CD4-positive, alpha-beta memory T cell (primary cell): Measurements from ENCODE around the gene CXXC4. TPM values are rescaled to one million over a fixed set of nuclear protein-coding genes. Genes with fewer than 3 reads are reported as not detected.

Experiments
- CTCF ChIA-PET: fragments of 350-600 bp; sonication (Branson Sonifier 250); formaldehyde crosslinking; loops from one replicate; lab custom pipeline; 2021; ENCODE audit warnings: inconsistent platforms; ENCODE audit not compliant: partially characterized antibody; lab: Charles Lee
- POLR2A ChIA-PET: fragments of 350-600 bp; sonication (Branson Sonifier 250); formaldehyde crosslinking; loops from one replicate; lab custom pipeline; 2021; ENCODE audit not compliant: partially characterized antibody; lab: Charles Lee
- DNase-seq, 5 donors: peaks; one replicate each; pipeline versions ENCODE4 v3.0.0 to v3.0.0-alpha.2; 2020 to 2022; ENCODE audit warnings: mixed read lengths in 1 of 5
- H3K27ac ChIP-seq: one replicate; pipeline ENCODE4 v1.7.0; 2013; ENCODE audit warnings: low read depth, low read length
- H3K27me3 ChIP-seq: 2 replicates; pipeline ENCODE4 v1.7.0; 2013; ENCODE audit warnings: mild to moderate bottlenecking, low read length, moderate library complexity; ENCODE audit not compliant: insufficient read depth
- H3K36me3 ChIP-seq: 2 replicates; pipeline ENCODE4 v1.7.0; 2013; ENCODE audit warnings: mild to moderate bottlenecking, low read length, moderate library complexity; ENCODE audit not compliant: insufficient read depth
- H3K4me1 ChIP-seq: 2 replicates; pipeline ENCODE4 v1.7.0; 2013; ENCODE audit warnings: mild to moderate bottlenecking, low read length, moderate library complexity; ENCODE audit not compliant: insufficient read depth
- H3K4me3 ChIP-seq, 2 donors: one replicate each; pipeline ENCODE4 v1.7.0; 2013; ENCODE audit warnings: low read length in 2 of 2, mild to moderate bottlenecking in 1 of 2
- H3K9me3 ChIP-seq, 2 donors: one replicate each; pipeline ENCODE4 v1.7.0; 2013; ENCODE audit warnings: low read length in 2 of 2, control low read depth in 1 of 2; ENCODE audit not compliant: control insufficient read depth in 1 of 2
- H3K27ac Mint-ChIP-seq, 7 donors: one replicate each; pipeline ENCODE4 v1.8.0; 2020 to 2021; ENCODE audit warnings: mixed read lengths in 7 of 7, mild to moderate bottlenecking in 6 of 7, inconsistent platforms in 3 of 7, moderate library complexity in 3 of 7
- H3K27me3 Mint-ChIP-seq, 2 donors: one replicate each; pipeline ENCODE4 v1.8.0; 2020 to 2021; ENCODE audit warnings: mixed read lengths in 2 of 2
- H3K36me3 Mint-ChIP-seq, 2 donors: one replicate each; pipeline ENCODE4 v1.8.0; 2020 to 2021; ENCODE audit warnings: mixed read lengths in 2 of 2, inconsistent platforms in 1 of 2, mild to moderate bottlenecking in 1 of 2
- H3K4me1 Mint-ChIP-seq, 4 donors: one replicate each; pipeline ENCODE4 v1.8.0; 2020 to 2021; ENCODE audit warnings: mixed read lengths in 4 of 4, mild to moderate bottlenecking in 1 of 4
- H3K4me3 Mint-ChIP-seq, 8 donors: one replicate each; pipeline ENCODE4 v1.8.0; 2020 to 2021; ENCODE audit warnings: mixed read lengths in 8 of 8, mild to moderate bottlenecking in 7 of 8, moderate library complexity in 6 of 8, inconsistent platforms in 3 of 8
- H3K9me3 Mint-ChIP-seq, 8 donors: one replicate each; pipeline ENCODE4 v1.8.0; 2020 to 2021; ENCODE audit warnings: mixed read lengths in 8 of 8, mild to moderate bottlenecking in 5 of 8, inconsistent platforms in 3 of 8, moderate library complexity in 1 of 8
- intact Hi-C: fragments of 100-400 bp; cut with micrococcal nuclease; formaldehyde crosslinking; loops from one replicate; pipeline ENCODE4 v1.15.1; 2023
- polyA plus RNA-seq, 2 donors: library from polyadenylated mRNA; unstranded; fragments of 300-500 nt; fragmentation: Illumina TruSeq; gene quantifications; one replicate each; pipeline ENCODE4 v1.2.3, GENCODE V29; 2021
- total RNA-seq, 2 experiments: library from RNA; stranded (reverse); gene quantifications; one replicate each; pipeline ENCODE4 v1.2.3, GENCODE V29; 2021

The CXXC4 gene
- total and polyA plus RNA-seq, 4 experiments from 2014 or later = 0.08 to 0.12 TPM; not detected in 2

DNA sequence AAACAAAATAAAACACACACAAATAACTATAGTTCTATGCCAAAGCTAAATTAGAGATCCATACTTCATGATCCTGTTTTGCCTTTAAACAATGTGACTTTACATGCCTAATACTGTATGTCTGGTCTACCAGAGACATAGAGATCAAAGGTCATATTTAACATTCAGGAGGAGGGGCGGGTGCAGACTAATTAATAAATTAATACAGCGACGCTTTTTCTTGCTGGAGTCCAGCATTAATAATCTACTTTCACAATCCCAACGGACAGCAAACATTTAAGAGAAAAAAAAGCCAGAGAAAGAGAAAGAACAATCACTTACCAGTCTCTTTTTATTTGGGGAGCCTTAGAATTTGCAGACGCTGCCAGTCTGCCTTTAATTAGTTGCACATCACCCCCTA lies 509 bp downstream of the CXXC4 start:
- peaks cover 25% of the 10 kb centered on the region for H3K4me1 ChIP-seq
- ChIA-PET CTCF (no interaction called here), POLR2A (no interaction called here)
- H3K27me3 ChIP-seq = peaks cover 3% of the 10 kb centered on the region
- Mint-ChIP-seq H3K27me3 (peaks cover 20 to 31% of the 10 kb centered on the region in 2 donors), H3K36me3 (no peaks in the 10 kb centered on the region), H3K4me3 (peak overlapping the region; percentile 78 to 89 (median 85)), H3K9me3 (peaks cover 0 to 4% (median 0%) of the 10 kb centered on the region in 8 donors), H3K27ac (peak overlapping the region in 2 of 7 donors; percentile 42 to 74), H3K4me1 (peaks cover 20 to 50% (median 37%) of the 10 kb centered on the region in 4 donors)
- intact Hi-C loops = loop anchor here (10.0 kb wide), 1 partner anchor 981 kb away; the partner anchor contains the start of gene PPA2
- H3K9me3 ChIP-seq = no peaks in the 10 kb centered on the region
- H3K4me3 ChIP-seq = no peak overlapping the region
- no peak for DNase-seq
- no peak overlapping the region for H3K27ac ChIP-seq
- H3K36me3 ChIP-seq = no peaks in the 10 kb centered on the region

DNA sequence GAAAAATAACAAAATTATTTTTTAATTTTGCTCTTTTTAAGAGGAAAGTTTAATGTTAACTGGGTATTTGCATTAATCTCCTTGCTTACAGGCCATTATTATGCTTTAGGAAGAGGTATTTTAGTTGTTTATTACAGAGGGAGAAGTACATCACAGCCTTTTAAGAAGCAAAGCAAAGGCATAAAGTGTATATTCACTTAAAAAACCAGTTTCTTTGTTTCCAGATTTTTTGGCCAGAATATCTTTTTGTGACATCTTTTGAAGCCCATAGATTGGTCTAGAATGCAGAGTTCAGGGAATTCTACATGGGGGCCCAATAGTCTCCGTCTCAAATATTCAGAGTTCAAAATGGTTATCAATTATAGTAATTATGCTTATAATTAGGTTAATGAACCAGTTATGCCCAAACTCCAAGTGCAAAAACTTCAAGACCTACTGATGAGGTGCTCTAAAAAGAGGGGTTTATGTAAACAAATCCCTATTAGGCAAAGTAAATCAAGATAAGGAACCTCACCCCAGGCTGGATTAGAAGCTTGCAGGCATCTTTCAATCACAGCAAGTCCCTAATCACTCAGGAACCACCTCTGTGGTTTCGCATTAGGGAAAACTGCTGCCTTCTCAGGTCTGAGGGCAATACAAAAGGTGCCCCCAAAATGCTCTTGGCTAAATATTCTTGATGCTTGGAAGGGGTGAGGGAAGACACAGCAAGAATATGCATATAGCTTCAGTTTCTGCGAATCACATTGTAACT lies 1.4 kb downstream of the CXXC4 start:
- H3K4me3 ChIP-seq = no peak overlapping the region

DNA sequence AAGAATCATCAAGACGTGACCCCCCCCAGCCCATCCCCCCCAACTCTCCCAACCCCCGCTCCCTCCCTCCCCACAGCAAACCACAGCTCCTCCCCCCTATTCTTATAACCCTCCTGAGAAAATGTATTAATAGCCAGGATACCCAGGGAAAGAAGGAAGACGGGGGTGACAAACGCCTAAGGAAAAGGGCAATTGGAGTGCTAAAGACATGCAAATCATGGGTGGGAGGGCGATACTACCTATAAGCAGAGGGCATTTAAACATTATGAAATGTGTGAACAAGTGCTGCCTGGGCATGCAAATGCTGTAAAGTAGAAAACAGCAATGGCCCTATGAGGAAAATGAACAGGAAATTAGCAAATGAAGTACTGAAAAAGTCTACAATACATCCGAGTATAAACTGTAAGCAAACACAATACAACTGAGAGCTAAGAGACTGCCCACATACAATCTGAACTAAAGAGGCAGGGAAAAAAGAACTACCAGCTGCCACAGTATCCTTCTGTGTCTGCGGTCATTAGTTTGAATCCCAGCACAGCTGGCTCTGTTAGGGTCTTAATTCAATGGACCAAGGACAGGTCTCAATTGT lies 2.4 kb downstream of the CXXC4 start:
- ChIA-PET POLR2A (no interaction called here), CTCF (no interaction called here)
- Histone ChIP-seq H3K36me3 (no peaks in the 10 kb centered on the region), H3K4me3 (no peak overlapping the region), H3K9me3 (no peaks in the 10 kb centered on the region), H3K27me3 (no peaks in the 10 kb centered on the region), H3K27ac (no peak overlapping the region), H3K4me1 (peaks cover 25% of the 10 kb centered on the region)
- peaks cover 24 to 37% of the 10 kb centered on the region in 2 donors for H3K27me3 Mint-ChIP-seq
- peaks cover 20 to 50% (median 37%) of the 10 kb centered on the region in 4 donors for H3K4me1 Mint-ChIP-seq
- peaks cover 0 to 4% (median 0%) of the 10 kb centered on the region in 8 donors for H3K9me3 Mint-ChIP-seq
- DNase-seq = peak in 1 of 5 donors; percentile 11
- peak overlapping the region in 4 of 7 donors; percentile 42 to 89 (median 67) for H3K27ac Mint-ChIP-seq
- H3K36me3 Mint-ChIP-seq = no peaks in the 10 kb centered on the region
- H3K4me3 Mint-ChIP-seq = peak overlapping the region; percentile 77 to 84 (median 82)
- intact Hi-C loops = loop anchor here (10.0 kb wide), 1 partner anchor 983 kb away; the partner anchor contains the start of gene PPA2

More for the DNA sequence above, 1.4 kb downstream of the CXXC4 start:
- ChIA-PET CTCF (no interaction called here), POLR2A (no interaction called here)
- Mint-ChIP-seq H3K4me3 (peak overlapping the region in 4 of 8 donors; percentile 11 to 87 (median 60)), H3K36me3 (no peaks in the 10 kb centered on the region), H3K9me3 (peaks cover 0 to 4% (median 0%) of the 10 kb centered on the region in 8 donors), H3K27ac (no peak overlapping the region), H3K27me3 (peaks cover 20 to 35% of the 10 kb centered on the region in 2 donors), H3K4me1 (peaks cover 20 to 50% (median 37%) of the 10 kb centered on the region in 4 donors)
- no peak overlapping the region for H3K27ac ChIP-seq
- H3K36me3 ChIP-seq = no peaks in the 10 kb centered on the region
- H3K4me1 ChIP-seq = peaks cover 25% of the 10 kb centered on the region
- no peaks in the 10 kb centered on the region for H3K9me3 ChIP-seq
- intact Hi-C loops = loop anchor here (10.0 kb wide), 1 partner anchor 982 kb away; the partner anchor contains the start of gene PPA2
- no peak for DNase-seq
- peaks cover 3% of the 10 kb centered on the region for H3K27me3 ChIP-seq

DNA sequence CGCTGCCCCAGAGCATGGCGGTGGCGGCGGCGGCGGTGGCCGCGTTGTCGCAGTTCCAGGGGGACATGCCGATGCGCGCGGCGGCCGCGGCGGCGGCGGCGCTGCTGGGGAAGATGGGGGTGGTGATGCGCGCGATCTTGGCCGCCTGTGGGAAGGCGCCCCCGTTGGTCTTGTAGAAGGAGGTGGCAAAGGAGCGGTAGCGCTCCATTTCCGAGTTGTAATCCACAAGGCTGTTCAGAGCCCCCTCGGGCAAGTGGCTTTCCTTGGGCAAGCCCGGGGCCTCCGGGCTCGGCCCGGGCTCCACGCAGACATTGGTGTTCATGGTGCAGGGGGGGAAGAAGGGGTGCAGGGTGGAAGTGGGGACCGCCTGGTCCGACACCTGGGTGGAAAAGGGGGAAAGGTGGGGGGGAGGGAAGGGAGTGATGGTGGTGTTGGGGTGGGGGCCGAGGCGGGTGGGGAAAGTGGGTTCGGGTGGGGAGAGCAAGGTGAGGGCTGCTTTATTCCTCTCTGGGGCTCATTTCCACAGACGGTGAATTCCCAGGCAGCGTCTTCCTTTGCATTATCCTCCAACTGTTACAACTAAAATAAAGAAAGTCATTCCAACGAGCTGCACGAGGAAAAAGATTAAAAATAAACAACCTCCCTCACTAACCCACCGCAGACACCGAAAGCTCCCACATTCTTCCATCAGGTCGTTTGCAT lies 3.1 kb downstream of the CXXC4 start:
- peaks cover 26 to 37% of the 10 kb centered on the region in 2 donors for H3K27me3 Mint-ChIP-seq
- Histone ChIP-seq H3K9me3 (no peaks in the 10 kb centered on the region), H3K4me1 (peaks cover 25% of the 10 kb centered on the region), H3K36me3 (no peaks in the 10 kb centered on the region), H3K4me3 (no peak overlapping the region), H3K27ac (no peak overlapping the region), H3K27me3 (no peaks in the 10 kb centered on the region)
- no peaks in the 10 kb centered on the region for H3K36me3 Mint-ChIP-seq
- ChIA-PET CTCF (no interaction called here), POLR2A (no interaction called here)
- H3K4me3 Mint-ChIP-seq = peak overlapping the region; percentile 81 to 84 (median 82)
- intact Hi-C loops = loop anchor here (10.0 kb wide), 1 partner anchor 983 kb away; the partner anchor contains the start of gene PPA2
- peak in 3 of 5 donors; percentile 26 to 53 (median 40) for DNase-seq
- peaks cover 20 to 50% (median 37%) of the 10 kb centered on the region in 4 donors for H3K4me1 Mint-ChIP-seq
- peak overlapping the region in 2 of 7 donors; percentile 52 to 60 for H3K27ac Mint-ChIP-seq
- H3K9me3 Mint-ChIP-seq = peaks cover 0 to 4% (median 0%) of the 10 kb centered on the region in 8 donors

DNA sequence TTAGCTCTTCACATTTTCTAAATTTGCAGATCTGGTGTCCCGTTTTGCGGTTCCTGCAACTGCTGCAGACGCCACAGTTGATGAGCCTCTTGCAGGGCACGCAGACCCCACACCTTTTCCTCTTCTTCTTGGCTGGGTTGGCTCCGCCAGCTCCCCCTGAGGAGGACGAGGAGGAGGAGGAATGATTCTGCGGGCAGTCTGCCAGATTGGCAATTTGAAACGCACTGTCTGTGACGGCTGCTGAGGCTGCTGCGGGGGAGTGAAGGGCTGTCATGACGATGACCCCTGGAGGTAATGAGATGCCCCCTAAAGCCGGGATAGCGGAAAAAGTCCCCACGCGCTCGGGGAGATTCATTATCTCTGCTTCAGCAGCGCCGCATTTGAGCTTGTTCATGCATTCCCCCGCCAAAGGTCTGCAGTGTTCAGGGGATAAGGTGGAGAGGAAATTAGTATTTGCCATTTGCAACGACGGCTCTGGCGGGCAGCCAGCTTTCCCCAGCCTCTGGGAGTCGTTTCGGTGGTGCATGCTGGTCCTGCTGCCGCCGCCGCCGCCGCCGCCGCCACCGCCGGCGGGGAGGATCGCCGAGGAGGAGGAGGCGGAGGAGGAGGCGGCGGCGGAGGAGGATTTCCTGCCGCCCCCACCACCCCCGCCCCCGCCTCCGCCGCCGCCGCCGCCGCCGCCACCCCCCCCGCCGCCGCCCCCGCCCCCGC lies 3.8 kb downstream of the CXXC4 start:
- no peak overlapping the region for H3K27ac ChIP-seq
- Mint-ChIP-seq H3K4me1 (peaks cover 20 to 50% (median 37%) of the 10 kb centered on the region in 4 donors), H3K27ac (peak overlapping the region in 5 of 7 donors; percentile 42 to 93 (median 72)), H3K4me3 (peak overlapping the region; percentile 82 to 90 (median 86)), H3K27me3 (peaks cover 26 to 37% of the 10 kb centered on the region in 2 donors), H3K36me3 (no peaks in the 10 kb centered on the region), H3K9me3 (peaks cover 0 to 4% (median 0%) of the 10 kb centered on the region in 8 donors)
- no peaks in the 10 kb centered on the region for H3K9me3 ChIP-seq
- DNase-seq = peak; percentile 43 to 66 (median 50)
- no peaks in the 10 kb centered on the region for H3K36me3 ChIP-seq
- peak overlapping the region in 1 of 2 donors; percentile 46 for H3K4me3 ChIP-seq
- no peaks in the 10 kb centered on the region for H3K27me3 ChIP-seq
- ChIA-PET CTCF (no interaction called here), POLR2A (no interaction called here)
- intact Hi-C loops = loop anchor here (10.0 kb wide), 1 partner anchor 984 kb away; the partner anchor contains the start of gene PPA2
- peaks cover 25% of the 10 kb centered on the region for H3K4me1 ChIP-seq

DNA sequence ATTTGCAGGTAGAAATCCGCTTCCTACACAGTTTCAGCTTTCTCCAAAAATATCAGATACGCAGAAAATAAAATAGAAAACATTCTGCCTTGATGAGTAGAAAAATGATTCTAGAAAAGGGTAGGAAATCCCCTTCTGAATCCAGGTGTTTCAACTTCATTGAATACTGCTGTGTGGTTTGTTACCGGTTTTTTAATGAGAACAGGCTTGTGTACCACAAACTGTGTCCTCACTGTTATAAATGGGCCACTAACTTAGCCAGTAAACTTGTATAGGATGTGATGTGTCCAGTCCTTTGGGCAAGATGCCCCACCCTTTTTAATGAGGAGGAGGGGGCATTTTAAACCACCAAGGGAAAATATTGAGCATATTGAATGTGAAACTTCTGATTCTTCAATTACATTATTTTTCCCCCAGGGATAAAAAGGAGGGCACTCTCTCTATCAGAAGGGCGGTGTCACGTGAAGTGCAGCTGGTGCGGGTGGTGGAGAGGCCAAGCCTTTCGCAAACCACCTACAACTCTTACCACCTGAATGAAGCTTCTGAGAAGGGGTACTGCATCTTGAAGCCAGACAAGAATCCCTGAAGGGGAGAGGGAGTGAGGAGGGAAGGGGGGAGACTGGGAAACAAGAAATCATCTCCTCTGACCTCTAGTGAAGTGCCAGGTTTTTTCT lies 4.5 kb downstream of the CXXC4 start:
- Mint-ChIP-seq H3K36me3 (no peaks in the 10 kb centered on the region), H3K4me3 (peak overlapping the region; percentile 81 to 90 (median 86)), H3K4me1 (peaks cover 17 to 44% (median 33%) of the 10 kb centered on the region in 4 donors), H3K9me3 (peaks cover 0 to 1% (median 0%) of the 10 kb centered on the region in 8 donors), H3K27me3 (peaks cover 22 to 32% of the 10 kb centered on the region in 2 donors), H3K27ac (peak overlapping the region in 5 of 7 donors; percentile 70 to 93 (median 76))
- ChIA-PET POLR2A (no interaction called here), CTCF (no interaction called here)
- H3K27ac ChIP-seq = no peak overlapping the region
- H3K4me1 ChIP-seq = peaks cover 21% of the 10 kb centered on the region
- H3K36me3 ChIP-seq = no peaks in the 10 kb centered on the region
- H3K27me3 ChIP-seq = no peaks in the 10 kb centered on the region
- peak in 2 of 5 donors; percentile 9 to 40 for DNase-seq
- H3K4me3 ChIP-seq = peak overlapping the region in 1 of 2 donors; percentile 46
- no peaks in the 10 kb centered on the region for H3K9me3 ChIP-seq
- intact Hi-C loops = loop anchor here (10.0 kb wide), 1 partner anchor 985 kb away; the partner anchor contains the start of gene PPA2
